ENCODE results near the gene RIPK4.

DNA sequence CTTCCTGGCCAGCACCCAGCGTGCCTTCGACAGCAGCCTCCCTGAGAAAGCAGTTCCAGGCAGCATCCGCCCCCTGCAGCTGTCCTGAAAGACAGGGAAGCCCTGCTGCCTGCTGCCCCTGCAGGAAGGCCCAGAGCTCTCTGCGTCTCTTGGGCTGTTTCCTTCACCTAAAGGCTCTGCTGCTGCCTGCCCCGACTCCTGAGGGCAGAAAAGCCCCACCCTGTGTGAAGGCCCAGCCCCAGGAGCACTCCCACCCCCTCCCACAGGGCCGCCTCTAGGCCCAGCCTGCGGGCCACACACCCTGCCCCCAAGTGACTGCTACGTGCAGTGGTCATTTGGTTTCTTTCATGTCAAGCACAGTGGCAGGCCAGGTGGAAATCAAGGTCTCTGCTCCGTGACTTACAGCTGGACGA, 12.4 kb downstream of the RIPK4 start:
- TF ChIP-seq, protein P1, sequence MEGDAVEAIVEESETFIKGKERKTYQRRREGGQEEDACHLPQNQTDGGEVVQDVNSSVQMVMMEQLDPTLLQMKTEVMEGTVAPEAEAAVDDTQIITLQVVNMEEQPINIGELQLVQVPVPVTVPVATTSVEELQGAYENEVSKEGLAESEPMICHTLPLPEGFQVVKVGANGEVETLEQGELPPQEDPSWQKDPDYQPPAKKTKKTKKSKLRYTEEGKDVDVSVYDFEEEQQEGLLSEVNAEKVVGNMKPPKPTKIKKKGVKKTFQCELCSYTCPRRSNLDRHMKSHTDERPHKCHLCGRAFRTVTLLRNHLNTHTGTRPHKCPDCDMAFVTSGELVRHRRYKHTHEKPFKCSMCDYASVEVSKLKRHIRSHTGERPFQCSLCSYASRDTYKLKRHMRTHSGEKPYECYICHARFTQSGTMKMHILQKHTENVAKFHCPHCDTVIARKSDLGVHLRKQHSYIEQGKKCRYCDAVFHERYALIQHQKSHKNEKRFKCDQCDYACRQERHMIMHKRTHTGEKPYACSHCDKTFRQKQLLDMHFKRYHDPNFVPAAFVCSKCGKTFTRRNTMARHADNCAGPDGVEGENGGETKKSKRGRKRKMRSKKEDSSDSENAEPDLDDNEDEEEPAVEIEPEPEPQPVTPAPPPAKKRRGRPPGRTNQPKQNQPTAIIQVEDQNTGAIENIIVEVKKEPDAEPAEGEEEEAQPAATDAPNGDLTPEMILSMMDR (IDR thresholded peaks at IDR 0.05), result no peak
- TF ChIP-seq POLR2AphosphoS5 (IDR thresholded peaks at IDR 0.05) (no peak), POLR2A (IDR thresholded peaks at IDR 0.05) (no peak), EP300 (IDR thresholded peaks at IDR 0.05) (no peak)

Measured in suprapubic skin (tissue), 4 donors.